OCI-LY7 (cell line): Measurements from ENCODE around the gene MYBPHL.

Experiments
- EZH2phosphoT487 ChIP-seq: fragments of 200-600 bp; sonication (generic); IDR thresholded peaks from 2 replicates; pipeline ENCODE4 v1.6.1; 2018; ENCODE audit warnings: low read depth, borderline replicate concordance, mild to moderate bottlenecking, mixed run types, antibody characterized with exemption, low read length, moderate library complexity, mixed read lengths
- TF ChIP-seq, protein P1 (sequence below): fragments of 200-600 bp; sonication (generic); conservative IDR thresholded peaks from 2 replicates; pipeline ENCODE4 v1.5.1; 2014; ENCODE audit warnings: mild to moderate bottlenecking, antibody characterized with exemption, low read length, moderate library complexity, mixed read lengths

GRCh38 chr1:109316506-109316905 is 9.7 kb upstream of the MYBPHL start:
- TF ChIP-seq, protein P1, sequence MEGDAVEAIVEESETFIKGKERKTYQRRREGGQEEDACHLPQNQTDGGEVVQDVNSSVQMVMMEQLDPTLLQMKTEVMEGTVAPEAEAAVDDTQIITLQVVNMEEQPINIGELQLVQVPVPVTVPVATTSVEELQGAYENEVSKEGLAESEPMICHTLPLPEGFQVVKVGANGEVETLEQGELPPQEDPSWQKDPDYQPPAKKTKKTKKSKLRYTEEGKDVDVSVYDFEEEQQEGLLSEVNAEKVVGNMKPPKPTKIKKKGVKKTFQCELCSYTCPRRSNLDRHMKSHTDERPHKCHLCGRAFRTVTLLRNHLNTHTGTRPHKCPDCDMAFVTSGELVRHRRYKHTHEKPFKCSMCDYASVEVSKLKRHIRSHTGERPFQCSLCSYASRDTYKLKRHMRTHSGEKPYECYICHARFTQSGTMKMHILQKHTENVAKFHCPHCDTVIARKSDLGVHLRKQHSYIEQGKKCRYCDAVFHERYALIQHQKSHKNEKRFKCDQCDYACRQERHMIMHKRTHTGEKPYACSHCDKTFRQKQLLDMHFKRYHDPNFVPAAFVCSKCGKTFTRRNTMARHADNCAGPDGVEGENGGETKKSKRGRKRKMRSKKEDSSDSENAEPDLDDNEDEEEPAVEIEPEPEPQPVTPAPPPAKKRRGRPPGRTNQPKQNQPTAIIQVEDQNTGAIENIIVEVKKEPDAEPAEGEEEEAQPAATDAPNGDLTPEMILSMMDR: no peak
- no peak for TF ChIP-seq EZH2phosphoT487
